Stimulated activated CD8-positive, alpha-beta memory T cell treated with anti-CD3 and anti-CD28 coated beads, Interleukin-7, amount 100 ng/mL, for 1 hour (primary cell): ENCODE data around the gene GPC6.
"Not testable (repeated sequence)": the region's sequence is repeated elsewhere in the genome, so short reads cannot be mapped to it uniquely, and the experiment has no call there.

Experiments
- DNase-seq, 2 donors: peaks; one replicate each; pipeline ENCODE4 v3.0.0-alpha.2; 2020; ENCODE audit warnings: low read depth in 2 of 2

GPC6 gene

DNA sequence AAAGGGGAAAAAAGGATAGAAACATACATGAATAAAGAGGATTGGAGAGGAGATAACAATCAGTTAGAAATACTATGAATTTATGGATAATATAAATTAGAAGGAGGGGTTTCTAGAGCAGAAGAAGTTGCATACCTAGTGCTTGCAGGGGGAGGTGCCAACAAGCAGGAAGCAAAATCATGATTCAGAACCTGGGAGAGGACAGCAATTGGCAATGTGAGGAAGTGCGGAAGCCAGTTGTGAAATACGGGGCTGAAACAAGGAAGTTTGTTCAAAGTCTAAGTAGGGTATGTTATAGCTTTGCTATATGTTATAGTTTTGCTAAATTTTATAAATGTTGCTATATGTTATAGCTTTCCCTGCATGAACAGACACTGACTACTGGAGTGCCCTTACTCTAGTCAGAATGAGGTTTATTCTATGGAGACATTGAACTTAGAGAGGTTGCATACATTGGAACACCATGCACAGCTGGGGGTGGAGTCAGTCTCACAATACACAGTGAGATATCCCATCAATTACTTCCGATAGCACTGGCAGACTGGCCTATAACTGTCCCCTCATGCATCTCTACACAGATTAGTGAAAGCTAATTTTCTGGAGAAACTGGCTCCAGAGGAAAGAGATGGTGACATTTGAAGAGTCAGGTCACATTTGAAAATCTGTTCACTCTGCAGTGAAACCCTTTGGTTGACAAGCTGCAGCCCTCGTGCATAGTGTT, 92.1 kb downstream of the GPC6 start:
- no peak for DNase-seq

- no peak for DNase-seq
Measured at GRCh38 chr13:93320942-93321341, 94.3 kb downstream of the GPC6 start.

DNA sequence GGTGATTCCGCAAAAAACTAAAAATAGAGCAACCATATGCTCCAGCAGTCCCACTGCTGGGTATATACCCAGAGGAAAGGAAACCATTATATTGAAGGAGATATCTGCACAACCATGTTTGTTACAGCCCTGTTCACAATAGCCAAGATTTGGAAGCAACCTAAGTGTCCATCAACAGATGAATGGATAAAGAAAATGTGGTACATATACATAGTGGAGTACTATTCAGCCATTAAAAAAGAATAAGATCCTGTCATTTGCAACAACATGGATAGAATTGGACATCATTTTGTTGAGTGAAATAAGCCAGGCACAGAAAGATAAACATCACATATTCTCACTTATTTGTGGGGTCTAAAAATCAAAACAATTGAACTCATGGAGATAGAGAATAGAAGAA, 97.3 kb downstream of the GPC6 start:
- DNase-seq: not testable (repeated sequence)

DNA sequence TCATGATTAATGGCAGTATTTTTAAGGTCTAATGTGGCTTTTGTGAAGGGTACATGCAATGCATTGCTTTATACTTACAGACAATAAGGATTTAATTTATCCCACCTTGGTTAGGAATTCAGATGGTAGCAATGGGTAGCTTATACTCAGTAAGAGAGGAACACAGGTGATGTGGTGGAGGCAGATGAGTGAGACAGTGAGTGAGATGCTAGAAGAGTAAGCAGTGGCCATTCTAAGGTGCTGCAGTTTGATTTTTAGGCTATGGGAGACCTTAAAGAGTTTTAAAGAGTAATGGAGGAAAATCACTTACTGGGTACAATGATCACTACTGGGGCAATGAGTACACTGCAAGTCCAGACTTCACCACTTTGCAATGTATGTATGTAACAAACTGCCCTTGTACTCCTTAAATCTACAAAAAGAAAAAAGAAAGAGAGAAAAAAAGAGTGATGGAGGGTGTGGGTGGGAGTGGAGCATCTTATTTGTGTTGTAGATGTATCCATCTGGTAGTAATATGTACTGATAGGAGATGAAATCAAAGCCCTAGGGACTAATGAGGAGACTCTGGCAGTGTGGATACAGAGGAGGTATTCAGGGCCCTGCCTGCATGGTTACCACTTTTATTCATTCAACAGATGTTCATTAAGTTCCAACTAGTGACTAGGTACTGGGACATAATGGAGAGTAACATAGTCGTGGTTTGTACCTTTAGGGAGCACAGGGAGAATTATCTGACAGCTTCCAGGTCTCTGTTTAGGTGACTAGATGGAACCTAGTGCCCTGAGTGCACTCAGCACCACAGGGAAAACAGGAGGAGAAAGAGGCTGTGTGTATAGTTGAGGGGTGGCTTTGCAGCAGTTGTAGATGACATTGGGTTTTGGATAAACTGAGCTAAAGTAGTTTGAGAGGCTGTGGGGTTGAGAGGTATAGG, 99.0 kb downstream of the GPC6 start:
- DNase-seq: no peak

DNA sequence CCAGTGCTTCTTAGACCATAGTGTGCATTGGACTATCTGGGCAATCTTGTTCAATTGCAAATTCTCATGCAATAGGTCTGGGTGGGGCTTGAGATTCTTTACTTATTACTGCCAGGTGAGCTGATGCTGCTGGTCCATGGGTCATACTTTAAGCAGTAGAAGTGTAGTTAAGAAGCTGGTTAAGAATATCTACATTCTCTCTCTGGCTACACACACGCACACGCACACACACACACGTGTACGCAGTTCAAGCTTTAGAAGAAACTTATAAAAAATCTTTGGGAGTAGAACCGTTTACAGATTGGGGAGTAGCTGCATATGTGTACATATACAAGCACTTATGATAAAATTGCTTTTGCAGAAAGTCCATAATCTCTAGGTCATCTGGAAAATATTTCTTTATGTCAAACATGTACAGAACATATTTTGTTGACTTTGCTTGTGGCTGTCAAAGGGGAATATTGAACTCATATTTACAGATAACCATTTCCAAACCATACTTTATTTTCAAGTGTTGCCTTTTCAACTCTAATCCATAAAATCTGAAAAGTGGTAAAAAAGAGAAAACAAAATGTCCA, 99.7 kb downstream of the GPC6 start:
- DNase-seq: no peak

GRCh38 chr13:93328943-93329342, 102.3 kb downstream of the GPC6 start:
- no peak for DNase-seq

GRCh38 chr13:93336728-93337127, 110.1 kb downstream of the GPC6 start:
- DNase-seq: no peak

GRCh38 chr13:93338030-93338429, 111.4 kb downstream of the GPC6 start:
- no peak for DNase-seq

GRCh38 chr13:93338906-93339305, 112.3 kb downstream of the GPC6 start:
- no peak for DNase-seq

DNA sequence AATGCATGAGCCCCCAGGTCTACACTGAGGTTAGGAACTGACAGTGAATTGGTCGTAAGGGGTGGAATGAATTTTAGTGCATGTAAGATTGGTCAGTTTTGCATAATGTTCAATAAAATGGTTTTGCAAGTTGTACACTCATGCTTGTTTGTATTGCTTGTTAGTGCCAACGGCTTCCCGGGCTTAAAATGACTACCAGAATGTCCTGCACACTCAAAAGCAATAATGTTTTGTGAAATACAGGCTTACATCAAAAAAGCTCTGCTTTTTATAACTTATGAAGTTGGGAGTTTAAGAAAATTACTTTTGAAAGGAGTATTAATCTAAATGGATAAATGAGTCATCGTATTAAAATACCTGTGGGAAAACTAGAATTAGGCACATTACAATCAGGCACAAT, 112.9 kb downstream of the GPC6 start:
- no peak for DNase-seq

- no peak for DNase-seq
Measured at GRCh38 chr13:93341517-93341916, 114.9 kb downstream of the GPC6 start.

DNA sequence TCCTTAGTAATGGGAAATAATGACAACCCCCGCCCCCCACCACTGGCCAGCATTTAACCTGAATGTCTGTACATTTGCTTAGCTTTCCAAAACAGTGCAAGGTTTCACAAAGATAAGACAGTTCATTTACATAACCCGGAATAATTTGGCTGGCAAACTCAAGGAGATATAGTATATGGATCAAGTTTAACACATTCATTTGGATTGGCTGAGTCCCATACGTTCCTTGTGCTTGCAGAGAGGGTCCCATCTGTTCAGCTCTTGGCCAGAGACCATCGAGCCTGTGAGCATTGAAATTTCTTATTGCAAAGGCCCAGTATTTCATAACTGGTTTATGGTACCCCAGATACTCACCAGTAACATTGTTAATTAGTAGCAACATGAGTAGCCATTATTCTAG, 116.5 kb downstream of the GPC6 start:
- DNase-seq: no peak

DNA sequence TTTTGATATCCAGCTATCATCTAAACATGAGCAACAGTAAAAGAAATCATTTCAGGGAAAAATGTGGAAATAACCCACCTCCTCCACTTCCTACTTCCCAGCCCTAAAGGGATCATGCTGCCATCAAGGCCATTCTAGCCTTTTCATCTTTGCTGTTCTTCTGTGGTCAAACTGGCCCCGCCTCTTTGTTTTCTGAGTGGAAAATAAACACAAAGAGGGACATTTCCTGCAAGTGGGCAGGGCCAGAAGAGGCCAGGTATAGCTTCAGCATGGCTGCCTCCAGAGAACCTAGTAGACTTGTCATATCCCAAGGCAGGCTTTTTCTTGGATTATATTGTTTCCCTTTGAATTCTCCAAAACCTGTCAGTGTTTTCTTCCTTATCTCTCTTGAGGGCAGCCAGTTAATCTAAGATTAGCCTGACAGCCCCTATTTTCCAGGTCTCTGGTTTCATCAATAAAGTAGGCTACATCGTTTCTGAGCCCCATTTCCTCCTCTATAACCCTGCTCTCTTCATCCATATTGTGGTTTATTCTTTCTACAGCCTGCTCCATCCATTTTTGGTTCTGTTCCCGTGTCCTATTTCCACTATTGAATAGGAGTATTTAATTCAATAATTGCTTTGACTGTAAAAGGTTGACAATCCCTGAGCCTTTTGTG, 117.6 kb downstream of the GPC6 start:
- DNase-seq: no peak

DNA sequence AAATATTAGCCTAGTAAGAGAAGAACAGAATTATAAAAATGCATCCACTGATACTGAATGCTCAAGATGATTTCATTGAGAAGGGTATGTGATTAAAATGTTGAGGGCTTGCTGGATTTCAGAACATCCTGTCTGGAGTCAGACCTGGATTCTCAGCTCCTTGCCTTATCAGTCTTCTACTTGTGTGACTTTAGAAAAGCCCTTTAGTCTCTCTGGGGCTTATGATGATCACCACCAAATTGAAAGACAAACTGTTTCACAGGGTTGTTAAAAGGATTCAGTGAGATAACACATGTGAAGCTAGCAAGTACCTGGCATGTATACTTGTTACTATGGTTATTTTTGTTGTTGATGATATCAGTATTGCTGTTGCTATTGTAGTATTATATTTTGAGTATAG, 118.4 kb downstream of the GPC6 start:
- DNase-seq: no peak

DNA sequence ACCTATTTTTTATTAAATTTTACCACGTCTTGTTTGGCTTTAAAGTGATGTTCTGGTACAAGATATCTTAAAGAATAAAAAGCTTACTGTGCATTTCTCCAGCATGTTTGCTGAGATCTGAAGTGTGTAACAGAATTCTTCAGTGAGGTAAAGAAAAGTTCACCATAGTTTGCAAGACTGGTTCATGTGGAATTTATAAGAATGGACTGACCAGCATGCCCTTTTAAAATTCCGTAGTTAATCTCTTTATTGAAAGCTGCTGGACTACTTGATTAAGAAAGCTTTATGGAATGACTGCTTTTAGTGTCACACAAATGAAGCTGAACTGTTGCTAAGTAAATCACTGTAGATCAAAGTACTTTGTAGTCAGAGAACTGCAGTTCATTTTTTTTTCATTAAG, 119.2 kb downstream of the GPC6 start:
- no peak for DNase-seq

DNA sequence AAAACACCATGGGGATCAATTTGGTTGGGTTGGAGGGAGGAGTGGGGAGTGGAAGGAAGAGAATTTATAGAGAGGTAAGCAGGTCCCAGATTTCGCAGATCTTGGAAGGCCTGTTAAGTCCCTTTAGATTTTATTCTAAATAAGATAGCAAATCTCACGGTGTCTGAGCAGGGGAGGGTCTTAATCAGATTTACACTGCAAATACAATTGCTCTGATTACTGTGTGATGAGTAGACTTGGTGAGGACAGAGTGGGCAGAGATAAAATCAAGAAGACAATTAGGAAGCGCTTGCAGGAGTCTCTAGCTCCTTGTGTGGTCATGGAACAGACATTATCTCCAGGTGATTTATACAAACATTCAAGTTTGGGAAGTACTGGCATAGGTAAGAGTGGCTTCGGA, 126.0 kb downstream of the GPC6 start:
- DNase-seq: no peak

DNA sequence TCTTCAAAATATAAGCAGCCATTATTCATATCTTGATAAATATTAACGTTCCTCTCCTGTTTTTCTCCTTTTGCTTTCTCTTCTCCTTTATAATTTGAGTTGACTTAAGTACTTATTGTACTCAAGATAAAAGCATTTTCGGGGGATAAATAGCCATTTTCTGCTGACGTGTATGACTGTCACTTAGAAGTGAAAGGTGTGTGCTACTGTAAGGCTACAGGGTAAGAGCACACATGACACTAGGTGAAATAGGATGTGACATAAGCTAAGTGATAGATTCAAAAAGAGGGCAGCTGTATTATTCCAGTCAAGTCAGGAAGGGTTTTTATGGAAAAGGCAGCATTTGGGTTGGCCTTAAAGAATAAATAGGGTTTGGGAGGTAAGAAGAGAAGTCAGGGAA, 128.5 kb downstream of the GPC6 start:
- no peak for DNase-seq

GRCh38 chr13:93356469-93356868, 129.9 kb downstream of the GPC6 start:
- no peak for DNase-seq

DNA sequence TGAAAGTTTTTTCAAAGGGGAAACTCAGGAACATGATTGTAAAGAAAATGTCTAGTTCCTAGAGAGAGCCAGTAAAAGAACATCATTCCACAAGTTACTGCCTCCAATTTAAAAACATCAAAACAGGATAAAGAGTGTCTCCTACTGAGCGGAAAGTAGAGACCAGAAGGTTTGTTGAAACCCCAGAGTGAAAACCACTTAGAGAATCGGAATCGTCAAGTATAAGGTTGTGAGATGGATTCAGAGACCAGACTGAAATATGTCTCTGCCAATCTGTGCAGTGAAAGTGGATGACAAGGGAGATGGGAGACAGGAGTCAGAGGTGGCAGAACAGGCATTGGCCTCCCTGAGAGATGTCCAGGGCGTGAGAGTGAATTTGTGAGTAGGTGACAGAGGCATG, 133.4 kb downstream of the GPC6 start:
- no peak for DNase-seq

DNA sequence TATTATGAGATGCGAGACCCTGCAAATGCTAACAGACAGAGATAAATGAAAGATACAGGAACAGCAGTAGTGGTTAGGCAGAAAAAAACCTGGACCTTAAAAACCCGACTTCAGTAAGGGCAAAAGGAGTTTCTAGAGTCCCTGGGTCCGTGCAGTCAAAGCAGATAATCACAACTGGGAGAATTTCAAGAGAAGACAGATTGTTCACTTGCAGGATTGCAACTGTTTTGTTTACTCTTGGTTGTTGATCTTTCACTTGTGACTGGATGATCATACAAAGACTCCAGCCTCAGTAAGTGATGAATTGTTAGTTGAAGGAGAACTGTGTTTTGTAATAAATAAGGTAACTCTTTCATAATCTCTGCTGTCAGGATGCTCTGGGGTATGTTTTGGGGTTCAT, 135.1 kb downstream of the GPC6 start:
- no peak for DNase-seq

DNA sequence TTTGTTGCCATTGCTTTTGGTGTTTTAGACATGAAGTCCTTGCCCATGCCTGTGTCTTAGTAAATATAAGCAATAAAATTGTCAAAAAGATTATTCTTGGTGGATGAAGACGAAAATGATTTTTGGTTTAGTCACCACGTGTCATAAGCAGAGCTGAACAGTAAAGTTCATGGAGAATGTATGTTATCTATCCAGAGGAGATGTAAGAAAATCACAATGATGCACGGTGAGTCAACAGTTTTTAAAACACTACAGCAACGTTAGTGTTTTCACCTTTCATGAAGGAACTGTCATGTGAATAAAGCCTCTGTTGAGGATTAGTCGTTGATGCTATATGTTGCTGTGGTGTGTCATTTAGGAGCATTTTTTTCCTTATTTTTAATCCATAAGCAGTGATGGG, 137.6 kb downstream of the GPC6 start:
- no peak for DNase-seq

GRCh38 chr13:93368296-93368695, 141.7 kb downstream of the GPC6 start:
- no peak for DNase-seq
